GM12864 (cell line): ENCODE data around the gene MYO1H.

Source experiments
- DNase-seq: peaks from one replicate; pipeline ENCODE4 v3.0.0-alpha.2; 2011; ENCODE audit warnings: low read depth
- H3K4me3 ChIP-seq: 2 replicates; pipeline ENCODE4 v1.5.1; 2011; ENCODE audit warnings: mild to moderate bottlenecking, low read depth, low read length, control low read depth
- TF ChIP-seq, protein P1 (sequence below): IDR thresholded peaks from 2 replicates; pipeline ENCODE4 v1.5.1; 2011; ENCODE audit warnings: low read depth, mild to moderate bottlenecking, moderate library complexity, low read length, control low read depth, inconsistent platforms; ENCODE audit errors: missing control alignments

MYO1H gene

GRCh38 chr12:109447482-109447881, 99.8 kb downstream of the MYO1H start:
- no peak overlapping the region for H3K4me3 ChIP-seq
- TF ChIP-seq, protein P1, sequence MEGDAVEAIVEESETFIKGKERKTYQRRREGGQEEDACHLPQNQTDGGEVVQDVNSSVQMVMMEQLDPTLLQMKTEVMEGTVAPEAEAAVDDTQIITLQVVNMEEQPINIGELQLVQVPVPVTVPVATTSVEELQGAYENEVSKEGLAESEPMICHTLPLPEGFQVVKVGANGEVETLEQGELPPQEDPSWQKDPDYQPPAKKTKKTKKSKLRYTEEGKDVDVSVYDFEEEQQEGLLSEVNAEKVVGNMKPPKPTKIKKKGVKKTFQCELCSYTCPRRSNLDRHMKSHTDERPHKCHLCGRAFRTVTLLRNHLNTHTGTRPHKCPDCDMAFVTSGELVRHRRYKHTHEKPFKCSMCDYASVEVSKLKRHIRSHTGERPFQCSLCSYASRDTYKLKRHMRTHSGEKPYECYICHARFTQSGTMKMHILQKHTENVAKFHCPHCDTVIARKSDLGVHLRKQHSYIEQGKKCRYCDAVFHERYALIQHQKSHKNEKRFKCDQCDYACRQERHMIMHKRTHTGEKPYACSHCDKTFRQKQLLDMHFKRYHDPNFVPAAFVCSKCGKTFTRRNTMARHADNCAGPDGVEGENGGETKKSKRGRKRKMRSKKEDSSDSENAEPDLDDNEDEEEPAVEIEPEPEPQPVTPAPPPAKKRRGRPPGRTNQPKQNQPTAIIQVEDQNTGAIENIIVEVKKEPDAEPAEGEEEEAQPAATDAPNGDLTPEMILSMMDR: no peak
- no peak for DNase-seq

- no peak for DNase-seq
- TF ChIP-seq, protein P1: no peak
- H3K4me3 ChIP-seq: no peak overlapping the region
Measured at GRCh38 chr12:109448272-109448671, 100.6 kb downstream of the MYO1H start.

DNA sequence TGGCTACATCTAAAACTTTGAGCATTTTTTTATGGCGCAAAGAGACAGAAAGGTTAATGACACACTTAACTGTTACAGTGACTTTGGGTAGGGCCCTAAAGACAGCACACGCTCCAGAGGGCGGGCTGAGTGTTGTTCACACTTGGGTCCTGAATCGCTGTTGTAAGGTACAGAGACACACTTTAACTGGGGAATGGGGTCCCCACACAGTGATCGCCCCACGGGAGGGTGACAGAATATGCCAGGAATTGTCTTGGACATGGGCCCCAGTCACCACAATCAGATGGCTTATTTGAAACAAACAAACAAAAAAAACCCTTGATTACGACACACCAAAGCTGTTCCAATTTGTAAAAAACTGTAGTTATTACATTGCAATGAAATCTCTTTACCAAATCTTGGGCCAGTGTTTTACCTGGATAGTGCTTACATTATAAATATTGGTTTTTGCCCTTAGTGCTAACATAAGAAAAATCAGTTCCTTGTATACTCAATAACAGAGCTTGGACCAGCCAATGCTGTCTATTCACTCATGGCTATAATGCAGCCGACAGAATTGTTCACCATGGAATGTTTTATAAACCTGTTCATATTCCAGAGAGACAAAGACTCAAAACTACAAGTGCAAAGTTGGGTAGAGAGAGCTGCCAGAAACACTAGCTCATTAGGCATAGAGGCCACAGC, 101.1 kb downstream of the MYO1H start:
- DNase-seq: no peak
- H3K4me3 ChIP-seq: no peak overlapping the region
- TF ChIP-seq, protein P1: no peak

GRCh38 chr12:109449845-109450532, 102.3 kb downstream of the MYO1H start:
- DNase-seq: no peak
- no peak overlapping the region for H3K4me3 ChIP-seq
- TF ChIP-seq, protein P1: no peak

- TF ChIP-seq, protein P1: no peak
- no peak for DNase-seq
- no peak overlapping the region for H3K4me3 ChIP-seq
Measured at GRCh38 chr12:109450980-109451379, 103.3 kb downstream of the MYO1H start.

GRCh38 chr12:109451400-109451799, 103.7 kb downstream of the MYO1H start:
- no peak for DNase-seq
- TF ChIP-seq, protein P1: no peak
- H3K4me3 ChIP-seq: no peak overlapping the region

DNA sequence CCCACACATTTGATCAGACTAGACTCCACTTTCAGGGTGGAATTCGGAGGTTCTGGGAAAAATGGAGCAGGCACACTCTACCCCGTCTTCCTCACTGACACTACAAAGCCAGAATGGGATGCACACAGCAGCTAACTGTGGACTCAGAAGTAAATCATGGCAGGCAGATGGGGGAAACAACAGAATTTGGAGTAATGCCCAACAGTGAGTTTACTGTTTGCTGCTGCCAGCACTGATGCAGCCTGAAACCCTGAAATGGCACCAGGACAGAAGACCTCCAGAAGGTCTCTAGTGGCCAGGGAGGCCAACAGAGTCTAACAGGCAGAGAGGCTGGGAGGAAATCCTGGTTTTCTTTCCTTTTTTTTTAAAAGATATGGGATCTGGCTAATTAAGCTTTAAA, 104.8 kb downstream of the MYO1H start:
- TF ChIP-seq, protein P1: no peak
- H3K4me3 ChIP-seq: no peak overlapping the region
- no peak for DNase-seq
